Liver (tissue), 9 donors: ENCODE data around the gene MAP1LC3B. TPM values are rescaled to one million over a fixed set of nuclear protein-coding genes. Genes with fewer than 3 reads are reported as not detected.

Experiments
- DNase-seq: peaks from one replicate; pipeline ENCODE4 v3.0.0-alpha.2; 2017; ENCODE audit warnings: low spot score
- H3K27ac ChIP-seq, 2 donors: one replicate each; pipeline ENCODE4 v1.7.0; 2013; ENCODE audit warnings: inconsistent platforms in 2 of 2, low read length in 2 of 2, control low read depth in 1 of 2, low read depth in 1 of 2, mild to moderate bottlenecking in 1 of 2
- H3K27me3 ChIP-seq, 4 donors: one replicate each; pipeline versions ENCODE4 v1.6.1 to v1.7.0; 2013; ENCODE audit warnings: low read length in 3 of 4, inconsistent platforms in 1 of 4, mild to moderate bottlenecking in 1 of 4, moderate library complexity in 1 of 4; ENCODE audit not compliant: control insufficient read depth in 4 of 4, insufficient read depth in 4 of 4
- H3K36me3 ChIP-seq, 4 donors: one replicate each; pipeline versions ENCODE4 v1.6.1 to v1.7.0; 2013; ENCODE audit warnings: low read length in 3 of 4, mild to moderate bottlenecking in 3 of 4, low read depth in 1 of 4, moderate library complexity in 1 of 4; ENCODE audit not compliant: control insufficient read depth in 4 of 4, insufficient read depth in 3 of 4
- H3K4me1 ChIP-seq, 4 donors: one replicate each; pipeline versions ENCODE4 v1.6.1 to v1.7.0; 2013; ENCODE audit warnings: low read length in 3 of 4, mild to moderate bottlenecking in 3 of 4, moderate library complexity in 1 of 4; ENCODE audit not compliant: control insufficient read depth in 4 of 4, insufficient read depth in 4 of 4
- H3K4me3 ChIP-seq, 3 donors: one replicate each; pipeline versions ENCODE4 v1.6.1 to v1.7.0; 2013; ENCODE audit warnings: low read length in 3 of 3, control low read depth in 1 of 3, low read depth in 1 of 3, mild to moderate bottlenecking in 1 of 3
- H3K9ac ChIP-seq, 2 donors: one replicate each; pipeline ENCODE4 v1.7.0; 2013; ENCODE audit warnings: low read length in 2 of 2, mild to moderate bottlenecking in 2 of 2, moderate library complexity in 2 of 2, control low read depth in 1 of 2, low read depth in 1 of 2
- H3K9me3 ChIP-seq, 4 donors: one replicate each; pipeline versions ENCODE4 v1.6.1 to v1.7.0; 2013; ENCODE audit warnings: low read length in 3 of 4; ENCODE audit not compliant: control insufficient read depth in 4 of 4
- ATF3 ChIP-seq: IDR thresholded peaks from 2 replicates; pipeline ENCODE4 v1.6.1; 2016; ENCODE audit warnings: antibody characterized with exemption
- CTCF ChIP-seq: fragments of 150-350 bp; IDR thresholded peaks from 2 replicates; pipeline ENCODE4 v1.5.1; 2017; ENCODE audit warnings: improper control_type of control experiment, low read depth, low read length; ENCODE audit not compliant: missing input control
- EGR1 ChIP-seq, 2 donors: IDR thresholded peaks; 2 replicates each; pipeline ENCODE4 v1.6.1; 2016 to 2018; ENCODE audit warnings: antibody characterized with exemption in 2 of 2, low read depth in 2 of 2
- FOXA1 ChIP-seq: IDR thresholded peaks from 2 replicates; pipeline ENCODE4 v1.6.1; 2016; ENCODE audit warnings: antibody characterized with exemption
- FOXA2 ChIP-seq: IDR thresholded peaks from 2 replicates; pipeline ENCODE4 v1.6.1; 2016; ENCODE audit warnings: antibody characterized with exemption
- GABPA ChIP-seq, 2 donors: IDR thresholded peaks in 1 of 2; conservative IDR thresholded peaks in 1 of 2; 2 replicates each; pipeline ENCODE4 v1.6.1; 2016; ENCODE audit warnings: antibody characterized with exemption in 2 of 2, mild to moderate bottlenecking in 1 of 2, moderate library complexity in 1 of 2
- HNF4A ChIP-seq, 2 donors: conservative IDR thresholded peaks; 2 replicates each; pipeline ENCODE4 v1.6.1; 2016; ENCODE audit warnings: antibody characterized with exemption in 2 of 2, mild to moderate bottlenecking in 2 of 2
- HNF4G ChIP-seq: IDR thresholded peaks from 2 replicates; pipeline ENCODE4 v1.6.1; 2016; ENCODE audit warnings: antibody characterized with exemption
- JUND ChIP-seq, 2 donors: IDR thresholded peaks; 2 replicates each; pipeline ENCODE4 v1.6.1; 2016; ENCODE audit warnings: antibody characterized with exemption in 2 of 2
- MAX ChIP-seq: IDR thresholded peaks from 2 replicates; pipeline ENCODE4 v1.6.1; 2016; ENCODE audit warnings: antibody characterized with exemption
- NR2F2 ChIP-seq: IDR thresholded peaks from 2 replicates; pipeline ENCODE4 v1.6.1; 2016; ENCODE audit warnings: antibody characterized with exemption
- RAD21 ChIP-seq, 2 donors: IDR thresholded peaks; 2 replicates each; pipeline ENCODE4 v1.6.1; 2016; ENCODE audit warnings: antibody characterized with exemption in 2 of 2, mild to moderate bottlenecking in 2 of 2
- REST ChIP-seq: IDR thresholded peaks from 2 replicates; pipeline ENCODE4 v1.6.1; 2016; ENCODE audit warnings: antibody characterized with exemption, mild to moderate bottlenecking
- RXRA ChIP-seq, 2 donors: IDR thresholded peaks; 2 replicates each; pipeline ENCODE4 v1.6.1; 2017 to 2018; ENCODE audit warnings: antibody characterized with exemption in 2 of 2, mild to moderate bottlenecking in 1 of 2
- SP1 ChIP-seq: IDR thresholded peaks from 2 replicates; pipeline ENCODE4 v1.6.1; 2018; ENCODE audit warnings: antibody characterized with exemption, mild to moderate bottlenecking
- TAF1 ChIP-seq: conservative IDR thresholded peaks from 2 replicates; pipeline ENCODE4 v1.6.1; 2016; ENCODE audit warnings: antibody characterized with exemption, mild to moderate bottlenecking
- YY1 ChIP-seq: IDR thresholded peaks from 2 replicates; pipeline ENCODE4 v1.6.1; 2016; ENCODE audit warnings: antibody characterized with exemption, mild to moderate bottlenecking
- ZBTB33 ChIP-seq: IDR thresholded peaks from 2 replicates; pipeline ENCODE4 v1.6.1; 2016; ENCODE audit warnings: antibody characterized with exemption
- WGBS: extraction: QIAGEN DNeasy Blood & Tissue Kit; methylation state at CpG from one replicate; pipeline ENCODE4 v1.1.7; 2013; 5-methylcytosine and 5-hydroxymethylcytosine counted together
- polyA plus RNA-seq, 2 donors: library from polyadenylated mRNA; stranded (reverse) in 1 of 2; unstranded in 1 of 2; fragments of 200-250 nt in 1 of 2; fragments of >200 nt in 1 of 2; fragmentation: Nextera tagmentation in 1 of 2; extraction: Ambion mirVana in 1 of 2; gene quantifications; one replicate each; pipeline versions ENCODE4 v1.2.1 to v1.2.3, GENCODE V29; 2013 to 2015
- total RNA-seq, 2 donors: library from RNA; depleted of rRNA; stranded (reverse); fragments of >200 nt; gene quantifications; one replicate each; pipeline ENCODE4 v1.2.3, GENCODE V29; 2014
- donor health status: healthy.
- donor health status: healthy.
- donor health status: healthy.
- donor health status: healthy.
- donor health status: healthy.

The MAP1LC3B gene
- total and polyA plus RNA-seq, 4 donors = 10.3 to 36.3 (median 15.7) TPM

- Histone ChIP-seq H3K27ac (peak overlapping the region; percentile 95), H3K4me3 (peak overlapping the region; percentile 72 to 96 (median 93)), H3K9me3 (no peaks in the 10 kb centered on the region), H3K36me3 (no peaks in the 10 kb centered on the region), H3K4me1 (peaks cover 14 to 47% (median 36%) of the 10 kb centered on the region in 4 donors), H3K27me3 (no peaks in the 10 kb centered on the region), H3K9ac (peak overlapping the region; percentile 66 to 88)
- WGBS = 15% methylated on average over 17 of the region's 17 CpGs
- peak; percentile 43 for TF ChIP-seq REST
- TF ChIP-seq RXRA (IDR thresholded peaks at IDR 0.05) = peak; percentile 83
- no peak for TF ChIP-seq EGR1 (IDR thresholded peaks at IDR 0.05; ENCODE audit: low read depth in 2 of 2)
- peak; percentile 33 for TF ChIP-seq FOXA1
- no peak for TF ChIP-seq MAX
- no peak for TF ChIP-seq GABPA (IDR thresholded peaks at IDR 0.05 in 1 of 2, conservative IDR thresholded peaks at IDR 0.05 in 1 of 2)
- TF ChIP-seq HNF4A (conservative IDR thresholded peaks at IDR 0.05) = peak; percentile 80 to 84
- peak; percentile 78 for TF ChIP-seq FOXA2
- TF ChIP-seq ZBTB33 = peak; percentile 33
- TF ChIP-seq YY1 = no peak
- TF ChIP-seq TAF1 = no peak
- no peak for TF ChIP-seq JUND (IDR thresholded peaks at IDR 0.05)
- TF ChIP-seq ATF3 = no peak
- TF ChIP-seq SP1 = peak; percentile 63
- TF ChIP-seq HNF4G = peak; percentile 50
- TF ChIP-seq RAD21 (IDR thresholded peaks at IDR 0.05) = no peak
- no peak for TF ChIP-seq NR2F2
- TF ChIP-seq CTCF = no peak
- peak; percentile 53 for DNase-seq
These were observed 9.9 kb upstream of the MAP1LC3B start for GRCh38 chr16:87382023-87382785.
